Ovary (tissue), 9 donors: ENCODE results near the gene IRAK1. TPM values are rescaled to one million over a fixed set of nuclear protein-coding genes. Genes with fewer than 3 reads are reported as not detected.

Source experiments
- DNase-seq, 5 donors: peaks; one replicate each; pipeline ENCODE4 v3.0.0-alpha.2; 2019 to 2020
- H3K27ac ChIP-seq, 2 donors: fragments of 200-600 bp; one replicate each; pipeline versions ENCODE4 v1.5.1 to v1.8.0; 2019 to 2022
- H3K27me3 ChIP-seq: fragments of 200-600 bp; one replicate; pipeline ENCODE4 v1.8.0; 2022
- H3K36me3 ChIP-seq: fragments of 200-600 bp; sonication (generic); one replicate; pipeline ENCODE4 v1.5.1; 2019
- H3K4me1 ChIP-seq: one replicate; pipeline ENCODE4 v1.8.1; 2013; ENCODE audit warnings: mild to moderate bottlenecking, moderate library complexity; ENCODE audit not compliant: insufficient read depth
- H3K4me3 ChIP-seq: fragments of 200-600 bp; sonication (generic); one replicate; pipeline ENCODE4 v1.5.1; 2017
- H3K9me3 ChIP-seq, 2 donors: fragments of 200-600 bp in 1 of 2; sonication (generic) in 1 of 2; one replicate each; pipeline versions ENCODE4 v1.5.1 to v1.8.1; 2013 to 2019; ENCODE audit warnings: mild to moderate bottlenecking in 1 of 2, moderate library complexity in 1 of 2
- CTCF ChIP-seq, 3 donors: fragments of 450-650 bp in 2 of 3; fragments of 200-600 bp in 1 of 3; IDR thresholded peaks; one replicate each; pipeline versions ENCODE4 v1.5.1 to v1.8.0; 2016 to 2022; ENCODE audit warnings: antibody characterized with exemption in 3 of 3, mild to moderate bottlenecking in 1 of 3
- EP300 ChIP-seq: sonication (generic); formaldehyde crosslinking; IDR thresholded peaks from one replicate; pipeline ENCODE4 v1.6.1; 2017; ENCODE audit warnings: antibody characterized with exemption
- POLR2A ChIP-seq: fragments of 450-650 bp; IDR thresholded peaks from one replicate; pipeline ENCODE4 v1.6.1; 2017; ENCODE audit warnings: antibody characterized with exemption, mild to moderate bottlenecking, moderate library complexity
- WGBS, 3 donors: extraction: QIAGEN DNeasy Blood & Tissue Kit in 1 of 3; methylation state at CpG; one replicate each; pipeline versions ENCODE4 v1.1.5 to v1.1.7; 2013 to 2017; 5-methylcytosine and 5-hydroxymethylcytosine counted together
- intact Hi-C, 4 donors: fragments of 100-400 bp; cut with DNase I; formaldehyde crosslinking; loops; one replicate each; pipeline versions ENCODE4 v1.11.0 to v1.15.1; 2022 to 2023
- polyA plus RNA-seq, 2 donors: library from polyadenylated mRNA; stranded (reverse); fragments of 200-250 nt in 1 of 2; fragments of 350-450 nt in 1 of 2; fragmentation: Illumina TruSeq in 1 of 2; extraction: RNeasy Lipid Tissue Mini Kit (QIAGEN cat#74804) in 1 of 2; gene quantifications; one replicate each; pipeline ENCODE4 v1.2.3, GENCODE V29; 2013 to 2014
- total RNA-seq, 7 donors: library from RNA; depleted of rRNA in 2 of 7; stranded (reverse); fragments of >200 nt in 2 of 7; fragmentation: NEBNext Ultra II Directional in 3 of 7; extraction: Animal tissue kit (Norgen Biotek cat#: 25700) in 3 of 7; gene quantifications; one replicate each; pipeline versions ENCODE4 v1.1.0 to v1.2.4, GENCODE V29; 2016 to 2023
- donor health status: DM: no; HTN: no; CAD: no; lungs with moderate emphysema.
- donor health status: DM: no; HTN: no; CAD: no.
- donor health status: Bipolar disorder and iron deficiency.
- donor health status: DM: yes; HTN: yes; CAD: no.
- donor health status: DM: no; HTN: no; CAD: no.
- donor health status: DM: yes; HTN: yes; CAD: no.

Gene IRAK1
- total and polyA plus RNA-seq, 9 donors: 10.5 to 97.4 (median 36.1) TPM

GRCh38 chrX:154024271-154024670 is 4.6 kb upstream of the IRAK1 start:
- WGBS, 3 donors: 77 to 80% (median 77%) methylated on average over 14 to 15 of the region's 15 CpGs
- Histone ChIP-seq H3K27me3 (no peaks in the 10 kb centered on the region), H3K4me3 (no peak overlapping the region), H3K36me3 (no peaks in the 10 kb centered on the region), H3K4me1 (peaks cover 7% of the 10 kb centered on the region), H3K27ac (no peak overlapping the region), H3K9me3 (no peaks in the 10 kb centered on the region)
- no peak for TF ChIP-seq POLR2A
- TF ChIP-seq CTCF (IDR thresholded peaks at IDR 0.05): no peak
- no peak for TF ChIP-seq EP300
- no peak for DNase-seq
- intact Hi-C loops: no loop called here

- no peak for TF ChIP-seq EP300
- no peak for TF ChIP-seq POLR2A
- no peak for TF ChIP-seq CTCF (IDR thresholded peaks at IDR 0.05)
- peaks cover 2% of the 10 kb centered on the region for H3K4me1 ChIP-seq
- H3K27ac ChIP-seq: peak overlapping the region in 1 of 2 donors; percentile 27
- no peaks in the 10 kb centered on the region for H3K36me3 ChIP-seq
- no peak overlapping the region for H3K4me3 ChIP-seq
- WGBS, 3 donors: 57 to 72% (median 67%) methylated on average over 27 of the region's 27 CpGs
- H3K9me3 ChIP-seq: no peaks in the 10 kb centered on the region
- no peak for DNase-seq
- intact Hi-C loops: no loop called here
- no peaks in the 10 kb centered on the region for H3K27me3 ChIP-seq
Observed at GRCh38 chrX:154023276-154024000, 3.7 kb upstream of the IRAK1 start.

GRCh38 chrX:154022108-154022507 is 2.4 kb upstream of the IRAK1 start:
- no peak for DNase-seq
- Histone ChIP-seq H3K36me3 (no peaks in the 10 kb centered on the region), H3K27ac (no peak overlapping the region), H3K9me3 (no peaks in the 10 kb centered on the region), H3K27me3 (no peaks in the 10 kb centered on the region), H3K4me1 (no peaks in the 10 kb centered on the region), H3K4me3 (no peak overlapping the region)
- intact Hi-C loops: no loop called here
- no peak for TF ChIP-seq CTCF (IDR thresholded peaks at IDR 0.05)
- WGBS, 3 donors: 59 to 70% (median 69%) methylated on average over 5 of the region's 5 CpGs

GRCh38 chrX:154021131-154021611 is 1.5 kb upstream of the IRAK1 start:
- TF ChIP-seq EP300: no peak
- no peak for TF ChIP-seq CTCF (IDR thresholded peaks at IDR 0.05)
- TF ChIP-seq POLR2A: no peak
- Histone ChIP-seq H3K36me3 (no peaks in the 10 kb centered on the region), H3K27me3 (no peaks in the 10 kb centered on the region), H3K9me3 (no peaks in the 10 kb centered on the region), H3K27ac (no peak overlapping the region), H3K4me3 (no peak overlapping the region), H3K4me1 (no peaks in the 10 kb centered on the region)
- 65 to 75% (median 67%) methylated on average over 11 of the region's 11 CpGs for WGBS, 3 donors
- no peak for DNase-seq
- intact Hi-C loops: no loop called here
